Stimulated activated CD8-positive, alpha-beta memory T cell treated with anti-CD3 and anti-CD28 coated beads, Interleukin-7, amount 100 ng/mL, for 24 hours (primary cell): Measurements from ENCODE around the gene GUCY1A2.

Experiments used
- DNase-seq: peaks from one replicate; pipeline ENCODE4 v3.0.0-alpha.2; 2020; ENCODE audit warnings: low read depth

Gene GUCY1A2

DNA sequence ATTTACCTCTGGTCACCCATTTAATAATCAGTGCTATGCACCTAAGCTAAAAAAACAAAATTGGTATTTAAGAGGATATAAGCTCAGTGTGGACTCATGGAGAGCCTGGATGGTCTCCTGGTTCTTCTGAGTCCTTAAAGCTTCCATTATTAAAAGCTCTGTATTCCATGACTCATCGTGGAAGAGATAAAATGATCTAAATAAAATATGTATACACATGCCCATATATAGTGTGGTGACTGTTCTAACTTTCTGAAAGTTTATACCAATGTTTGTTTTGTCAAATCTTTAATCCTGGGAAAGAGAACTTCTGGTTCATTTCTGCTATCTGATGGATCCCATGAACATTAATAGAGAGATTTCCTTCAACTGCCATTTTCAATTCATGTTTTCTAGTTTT lies 375.9 kb downstream of the GUCY1A2 start:
- DNase-seq, result no peak

DNA sequence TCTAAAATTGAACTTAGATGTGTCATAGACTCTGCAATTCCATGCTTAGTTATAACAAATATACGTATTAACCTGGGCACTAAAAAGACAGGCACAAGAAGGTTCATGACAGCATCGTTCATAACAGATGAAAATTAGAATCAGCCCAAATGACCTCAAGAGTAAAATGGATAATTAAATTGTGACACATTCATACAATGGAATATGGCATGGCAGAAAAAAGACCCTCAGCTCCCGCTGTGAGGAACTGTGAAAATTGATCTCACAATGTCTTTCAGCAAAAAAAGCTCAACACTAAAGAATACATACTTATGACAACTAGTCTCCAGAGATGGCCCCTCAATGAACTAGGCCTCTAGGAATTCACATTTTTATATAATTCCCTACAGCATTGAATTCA lies 386.0 kb downstream of the GUCY1A2 start:
- DNase-seq, result no peak

DNA sequence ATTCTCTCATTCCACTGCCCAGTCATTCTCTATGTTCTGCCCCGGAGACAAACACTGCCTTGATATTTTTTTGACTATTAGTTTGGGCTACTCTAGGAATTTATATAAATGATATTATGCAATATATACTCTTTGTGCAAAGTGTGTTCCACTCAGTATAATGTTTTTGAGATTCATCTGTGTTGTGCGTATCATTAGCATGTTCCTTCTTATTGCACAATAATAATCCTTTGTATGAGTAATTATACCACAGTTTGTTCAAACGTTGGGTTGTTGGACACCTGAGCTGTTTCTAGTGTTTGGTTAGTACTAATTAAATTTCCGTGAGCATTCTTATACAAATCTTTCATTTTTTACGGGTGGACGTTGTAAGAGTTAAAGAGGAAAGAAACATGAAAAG lies 390.6 kb downstream of the GUCY1A2 start:
- DNase-seq, result no peak

DNA sequence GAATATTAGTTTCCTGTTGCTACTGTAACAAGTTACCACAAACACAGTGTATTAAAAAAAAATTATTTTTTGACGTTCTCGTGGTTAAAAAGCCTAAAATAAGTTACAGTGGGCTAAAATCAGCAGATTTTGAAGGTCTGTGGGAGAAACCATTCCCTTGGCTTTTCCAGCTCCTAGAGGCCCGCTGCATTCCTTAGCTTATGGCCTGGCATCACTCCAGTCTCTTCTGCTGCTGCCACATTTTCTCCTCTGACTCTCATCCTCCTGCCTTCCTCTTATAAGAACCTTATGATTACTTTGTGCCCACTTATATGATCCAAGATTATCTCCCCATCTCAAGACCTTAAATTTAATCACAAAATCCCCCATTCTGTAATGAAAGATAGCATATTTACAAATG lies 392.7 kb downstream of the GUCY1A2 start:
- no peak for DNase-seq

DNA sequence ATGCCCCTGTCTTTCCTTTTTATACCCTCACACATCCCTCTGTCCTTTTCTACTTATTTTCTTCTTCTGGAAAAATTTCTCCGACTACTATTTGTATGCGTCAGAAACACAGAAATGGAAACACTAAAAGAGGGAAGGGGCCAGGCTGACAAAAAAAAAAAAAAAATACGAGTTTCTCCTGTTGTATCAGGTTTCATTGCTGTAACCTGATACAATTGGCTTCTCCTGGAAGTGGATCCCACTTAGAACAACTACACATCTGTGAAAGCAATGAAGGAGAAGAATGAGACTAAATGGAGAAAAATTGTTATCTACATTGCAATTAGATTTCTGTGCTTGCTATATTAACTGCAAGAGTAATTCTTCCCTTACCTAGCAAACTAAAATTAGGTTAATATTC lies 393.9 kb downstream of the GUCY1A2 start:
- no peak for DNase-seq
